Measurements from ENCODE around the gene USB1. TPM values are rescaled to one million over a fixed set of nuclear protein-coding genes. Genes with fewer than 3 reads are reported as not detected.
A peak's percentile ranks its signal among the peaks of the same experiment; 100 is the strongest.
"Not testable (repeated sequence)": the region's sequence is repeated elsewhere in the genome, so short reads cannot be mapped to it uniquely, and the experiment has no call there.

The USB1 gene
- total RNA-seq, 1 donor from 2014 or later, result 39.9 TPM

DNA sequence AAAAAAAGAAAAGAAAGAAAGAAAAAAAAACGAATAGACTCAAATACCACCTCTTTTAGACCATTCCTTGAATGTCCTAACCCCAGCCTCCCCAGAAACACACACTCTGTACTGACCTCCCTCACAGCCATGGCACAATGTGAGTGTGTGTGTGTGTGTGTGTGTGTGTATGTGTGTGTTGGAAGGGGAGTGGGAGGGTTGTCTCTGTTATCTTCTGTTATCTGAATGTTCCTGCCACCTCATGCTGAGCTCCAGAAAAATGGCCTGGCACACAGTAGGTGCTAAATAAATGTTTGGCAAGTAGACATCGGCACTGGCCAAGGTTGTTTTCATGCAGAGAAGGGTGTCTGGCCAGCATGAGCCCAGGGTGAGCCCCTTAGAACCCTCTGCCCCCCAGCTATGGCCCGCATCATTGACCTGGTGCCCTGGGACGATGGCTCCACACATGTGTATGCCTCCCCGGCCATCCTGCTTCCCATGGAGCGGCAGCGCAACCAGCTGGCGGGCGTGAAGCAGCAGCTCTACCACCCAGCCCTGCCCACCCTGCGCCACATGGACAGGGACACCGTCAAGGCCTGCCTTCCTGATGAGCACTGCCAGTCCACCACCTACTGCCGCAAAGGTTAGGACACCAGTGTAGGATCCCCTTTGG lies 23.7 kb upstream of the USB1 start:
- Histone ChIP-seq H3K36me3 (no peaks in the 10 kb centered on the region), H3K4me3 (no peak overlapping the region), H3K9me3 (no peaks in the 10 kb centered on the region), H3K4me1 (no peaks in the 10 kb centered on the region), H3K27ac (no peak overlapping the region), H3K27me3 (ENCODE audit: low read depth) (no peaks in the 10 kb centered on the region)
- no peak for ATAC-seq
- TF ChIP-seq, protein P1, sequence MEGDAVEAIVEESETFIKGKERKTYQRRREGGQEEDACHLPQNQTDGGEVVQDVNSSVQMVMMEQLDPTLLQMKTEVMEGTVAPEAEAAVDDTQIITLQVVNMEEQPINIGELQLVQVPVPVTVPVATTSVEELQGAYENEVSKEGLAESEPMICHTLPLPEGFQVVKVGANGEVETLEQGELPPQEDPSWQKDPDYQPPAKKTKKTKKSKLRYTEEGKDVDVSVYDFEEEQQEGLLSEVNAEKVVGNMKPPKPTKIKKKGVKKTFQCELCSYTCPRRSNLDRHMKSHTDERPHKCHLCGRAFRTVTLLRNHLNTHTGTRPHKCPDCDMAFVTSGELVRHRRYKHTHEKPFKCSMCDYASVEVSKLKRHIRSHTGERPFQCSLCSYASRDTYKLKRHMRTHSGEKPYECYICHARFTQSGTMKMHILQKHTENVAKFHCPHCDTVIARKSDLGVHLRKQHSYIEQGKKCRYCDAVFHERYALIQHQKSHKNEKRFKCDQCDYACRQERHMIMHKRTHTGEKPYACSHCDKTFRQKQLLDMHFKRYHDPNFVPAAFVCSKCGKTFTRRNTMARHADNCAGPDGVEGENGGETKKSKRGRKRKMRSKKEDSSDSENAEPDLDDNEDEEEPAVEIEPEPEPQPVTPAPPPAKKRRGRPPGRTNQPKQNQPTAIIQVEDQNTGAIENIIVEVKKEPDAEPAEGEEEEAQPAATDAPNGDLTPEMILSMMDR (IDR thresholded peaks at IDR 0.05), result no peak
- peak; percentile 44 for DNase-seq
- intact Hi-C loops (cut with DNase I), result no loop called here

DNA sequence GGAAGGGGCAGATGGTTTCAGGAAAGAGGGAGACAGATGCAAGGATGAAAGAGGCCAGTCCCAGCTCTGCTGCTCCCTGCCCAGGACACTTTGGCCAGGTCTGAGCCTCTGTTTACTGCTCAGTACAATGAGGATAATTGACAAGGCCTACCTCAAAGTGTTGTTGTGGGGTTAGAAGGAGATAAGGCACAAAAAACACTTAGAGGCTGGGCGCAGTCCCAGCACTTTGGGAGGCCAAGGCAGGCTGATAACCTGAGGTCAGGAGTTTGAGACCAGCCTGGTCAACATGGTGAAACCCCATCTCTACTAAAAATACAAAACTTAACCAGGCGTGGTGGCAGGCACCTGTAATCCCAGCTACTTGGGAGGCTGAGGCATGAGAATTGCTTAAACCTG lies 23.1 kb upstream of the USB1 start:
- H3K27ac ChIP-seq; H3K4me3 ChIP-seq; DNase-seq; H3K4me1 ChIP-seq; intact Hi-C loops (cut with DNase I); H3K9me3 ChIP-seq; H3K27me3 ChIP-seq (ENCODE audit: low read depth); H3K36me3 ChIP-seq; ATAC-seq: not testable (repeated sequence)

DNA sequence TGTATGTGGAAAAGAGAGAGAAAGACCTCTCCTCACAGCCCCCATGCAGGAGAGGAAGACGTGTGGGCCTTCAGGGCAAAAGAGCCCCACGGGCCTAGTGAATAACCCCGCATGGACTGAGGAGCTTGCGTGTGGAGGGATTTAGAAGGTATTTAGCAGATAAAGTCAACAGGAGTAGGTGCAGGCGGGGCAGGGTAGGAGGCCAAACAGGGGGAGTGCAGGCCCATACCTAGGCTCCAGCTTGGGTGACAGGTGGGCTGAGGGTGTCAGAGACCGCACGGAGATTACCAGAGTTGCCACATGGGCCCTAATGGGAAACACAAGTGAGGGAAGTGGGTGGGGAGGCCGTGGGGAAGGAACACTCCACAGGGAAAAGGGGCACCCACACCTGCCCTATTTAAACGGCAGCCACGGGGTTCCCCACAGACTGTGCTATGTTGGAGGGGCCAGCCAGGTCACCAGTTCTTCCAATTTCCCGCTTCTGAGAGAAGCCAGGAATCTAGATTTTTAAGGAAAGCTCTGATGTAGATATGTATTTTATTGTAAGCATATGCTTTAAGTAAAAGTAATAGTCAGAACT lies 22.1 kb upstream of the USB1 start:
- Histone ChIP-seq H3K36me3 (no peaks in the 10 kb centered on the region), H3K27me3 (ENCODE audit: low read depth) (no peaks in the 10 kb centered on the region), H3K9me3 (no peaks in the 10 kb centered on the region), H3K27ac (no peak overlapping the region), H3K4me1 (peaks cover 1% of the 10 kb centered on the region), H3K4me3 (no peak overlapping the region)
- DNase-seq (peak; percentile 24), ATAC-seq (no peak)
- intact Hi-C loops (cut with DNase I), result no loop called here
- TF ChIP-seq, protein P1 (IDR thresholded peaks at IDR 0.05), result no peak

DNA sequence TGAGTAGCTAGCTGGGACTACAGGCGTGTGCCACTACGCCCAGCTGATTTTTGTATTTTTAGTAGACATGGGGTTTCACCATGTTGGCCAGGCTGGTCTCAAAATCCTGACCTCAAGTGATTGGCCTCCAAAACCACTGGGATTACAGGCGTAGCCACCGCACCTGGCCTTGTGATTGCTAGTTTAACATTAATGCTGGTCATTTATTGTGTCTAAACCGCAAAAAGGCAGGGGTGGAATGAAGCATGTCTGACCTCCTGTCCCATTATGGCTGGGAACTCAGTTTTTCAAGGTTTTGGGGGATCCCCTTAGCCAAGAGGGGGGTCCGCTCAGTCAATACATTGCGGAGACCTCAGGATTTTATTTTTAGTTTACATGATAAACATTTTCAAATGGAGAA lies 19.6 kb upstream of the USB1 start:
- TF ChIP-seq, protein P1 (IDR thresholded peaks at IDR 0.05), result no peak
- no peak overlapping the region for H3K27ac ChIP-seq
- H3K9me3 ChIP-seq, result no peaks in the 10 kb centered on the region
- peaks cover 16% of the 10 kb centered on the region for H3K4me1 ChIP-seq
- no peak overlapping the region for H3K4me3 ChIP-seq
- H3K27me3 ChIP-seq (ENCODE audit: low read depth), result no peaks in the 10 kb centered on the region
- intact Hi-C loops (cut with DNase I), result no loop called here
- no peaks in the 10 kb centered on the region for H3K36me3 ChIP-seq
- no peak for DNase-seq
- ATAC-seq, result no peak

DNA sequence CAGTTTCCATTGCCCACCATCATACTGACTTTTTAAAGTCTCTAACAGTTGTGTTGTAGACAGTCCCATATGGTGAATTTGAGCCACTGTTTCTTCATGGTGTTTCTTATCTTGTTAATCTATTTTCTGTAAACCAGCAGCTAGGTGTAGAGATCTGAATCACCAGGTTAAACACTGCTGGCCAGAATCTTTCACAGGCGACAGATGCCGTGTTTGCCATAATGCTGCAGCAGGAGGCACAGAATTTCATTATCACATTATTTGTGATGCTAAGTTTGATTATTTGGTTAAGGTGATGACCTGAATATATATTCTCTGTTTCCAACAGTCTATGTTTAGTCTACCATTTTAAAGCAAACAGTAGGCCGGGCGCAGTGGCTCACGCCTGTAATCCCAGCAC lies 18.8 kb upstream of the USB1 start:
- H3K9me3 ChIP-seq, result no peaks in the 10 kb centered on the region
- no peak for DNase-seq
- intact Hi-C loops (cut with DNase I), result no loop called here
- H3K4me1 ChIP-seq, result peaks cover 16% of the 10 kb centered on the region
- no peaks in the 10 kb centered on the region for H3K27me3 ChIP-seq (ENCODE audit: low read depth)
- no peak overlapping the region for H3K4me3 ChIP-seq
- TF ChIP-seq, protein P1 (IDR thresholded peaks at IDR 0.05), result no peak
- no peak overlapping the region for H3K27ac ChIP-seq
- no peak for ATAC-seq
- H3K36me3 ChIP-seq, result no peaks in the 10 kb centered on the region

DNA sequence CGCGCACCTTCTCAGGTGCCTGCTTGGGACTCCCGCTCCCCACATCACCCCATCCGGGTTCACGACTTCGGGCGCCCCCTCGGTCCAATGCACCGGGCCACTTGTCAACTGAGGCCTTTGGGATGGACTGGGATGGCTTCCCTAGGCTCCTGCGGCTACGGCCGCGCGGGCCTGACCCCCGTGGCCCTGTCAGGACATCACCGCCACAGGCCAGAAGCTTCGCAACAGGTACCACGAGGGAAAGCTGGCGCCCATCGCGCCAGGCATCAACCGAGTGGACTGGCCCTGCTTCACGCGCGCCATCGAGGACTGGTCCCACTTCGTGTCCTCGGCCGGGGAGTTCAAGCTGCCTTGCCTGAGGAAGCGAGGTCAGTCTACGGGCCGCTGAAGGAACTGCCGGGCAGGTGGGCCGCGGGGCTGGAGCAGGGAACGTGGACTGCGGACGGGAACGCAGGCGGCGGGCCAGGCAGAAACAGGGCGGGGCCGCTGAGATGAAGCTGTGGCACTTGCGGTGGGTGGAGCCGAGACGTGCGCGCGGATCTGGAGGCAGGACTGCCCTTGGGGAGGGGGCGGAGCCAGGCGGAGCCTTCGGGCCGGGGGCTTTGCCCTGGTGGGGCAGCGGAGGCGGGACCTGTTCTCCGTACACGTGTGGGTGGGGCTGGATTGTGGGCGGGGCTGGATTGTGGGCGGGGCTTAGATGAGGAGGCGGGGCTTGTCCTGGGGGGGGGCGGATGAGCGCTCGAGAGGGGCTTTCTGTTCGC lies 16.6 kb upstream of the USB1 start:
- H3K4me1 ChIP-seq, result peaks cover 16% of the 10 kb centered on the region
- no peaks in the 10 kb centered on the region for H3K9me3 ChIP-seq
- DNase-seq (peak; percentile 94), ATAC-seq (peak; percentile 98 to 99)
- H3K27ac ChIP-seq, result peak overlapping the region; percentile 44
- intact Hi-C loops (cut with DNase I), result no loop called here
- TF ChIP-seq, protein P1 (IDR thresholded peaks at IDR 0.05), result no peak
- no peaks in the 10 kb centered on the region for H3K27me3 ChIP-seq (ENCODE audit: low read depth)
- H3K36me3 ChIP-seq, result no peaks in the 10 kb centered on the region
- H3K4me3 ChIP-seq, result peak overlapping the region; percentile 67

Data from lower lobe of right lung (tissue), 2 donors.